Heart left ventricle (tissue), 16 donors: ENCODE results near the gene ALOX15. TPM values are rescaled to one million over a fixed set of nuclear protein-coding genes. Genes with fewer than 3 reads are reported as not detected.

ENCODE experiments used
- ATAC-seq, 4 donors: fragments of 200-7000 bp; cut with Tn5 transposase; one replicate each; pipeline ENCODE4 v1.9.1; 2020 to 2022; ENCODE audit warnings: moderate library complexity in 4 of 4, mild to moderate bottlenecking in 3 of 4, moderate number of reproducible peaks in 1 of 4
- DNase-seq, 5 donors: peaks; one replicate each; pipeline ENCODE4 v3.0.0-alpha.2; 2020
- H3K27ac ChIP-seq, 12 donors: fragments of 200-600 bp; sonication (generic) in 4 of 12; one replicate each; pipeline versions ENCODE4 v1.5.0 to v1.8.0; 2016 to 2022; ENCODE audit warnings: mild to moderate bottlenecking in 2 of 12
- H3K27me3 ChIP-seq, 9 donors: fragments of 200-600 bp; sonication (generic) in 2 of 9; one replicate each; pipeline versions ENCODE4 v1.5.1 to v1.8.0; 2016 to 2022; ENCODE audit warnings: mild to moderate bottlenecking in 3 of 9
- H3K36me3 ChIP-seq, 9 donors: fragments of 200-600 bp; sonication (generic) in 2 of 9; one replicate each; pipeline versions ENCODE4 v1.5.0 to v1.8.0; 2018 to 2022; ENCODE audit warnings: mild to moderate bottlenecking in 2 of 9
- H3K4me1 ChIP-seq, 12 donors: fragments of 200-600 bp; sonication (generic) in 4 of 12; one replicate each; pipeline versions ENCODE4 v1.5.0 to v1.8.0; 2016 to 2022; ENCODE audit warnings: mild to moderate bottlenecking in 3 of 12
- H3K4me3 ChIP-seq, 12 donors: fragments of 200-600 bp; sonication (generic) in 4 of 12; one replicate each; pipeline versions ENCODE4 v1.5.0 to v1.8.0; 2017 to 2022; ENCODE audit warnings: mild to moderate bottlenecking in 9 of 12, moderate library complexity in 4 of 12
- H3K9me3 ChIP-seq, 12 donors: fragments of 200-600 bp; sonication (generic) in 4 of 12; one replicate each; pipeline versions ENCODE4 v1.5.0 to v1.8.0; 2016 to 2022; ENCODE audit warnings: mild to moderate bottlenecking in 1 of 12
- POLR2A ChIP-seq, 2 donors: fragments of 450-650 bp; IDR thresholded peaks; one replicate each; pipeline ENCODE4 v1.6.1; 2017; ENCODE audit warnings: antibody characterized with exemption in 2 of 2, mild to moderate bottlenecking in 2 of 2, moderate library complexity in 2 of 2
- WGBS, 4 donors: extraction: QIAGEN DNeasy Blood & Tissue Kit in 2 of 4; methylation state at CpG; one replicate each; pipeline versions ENCODE4 v1.1.5 to v1.1.7; 2013 to 2018; 5-methylcytosine and 5-hydroxymethylcytosine counted together
- intact Hi-C, 10 donors: fragments of 100-400 bp; cut with DNase I; formaldehyde crosslinking; loops; one replicate each; pipeline versions ENCODE4 v1.11.1 to v1.14.2; 2022
- polyA plus RNA-seq, 2 donors: library from polyadenylated mRNA; stranded (reverse); fragments of 200-250 nt; gene quantifications; one replicate each; pipeline ENCODE4 v1.2.3, GENCODE V29; 2013
- total RNA-seq, 9 donors: library from RNA; depleted of rRNA in 2 of 9; stranded (reverse); fragments of >200 nt in 2 of 9; fragmentation: NEBNext Ultra II Directional in 3 of 9; extraction: Animal tissue kit (Norgen Biotek cat#: 25700) in 3 of 9; gene quantifications; one replicate each; pipeline versions ENCODE4 v1.1.0 to v1.2.4, GENCODE V29; 2016 to 2023
- TF ChIP-seq, protein P1 (sequence below), 12 donors: fragments of 200-600 bp; sonication (generic) in 4 of 12; IDR thresholded peaks; one replicate each; pipeline versions ENCODE4 v1.5.0 to v1.8.0; 2018 to 2022; ENCODE audit warnings: antibody characterized with exemption in 12 of 12, mild to moderate bottlenecking in 5 of 12
- donor health status: ischemic (EF 13 %, LVEDD 7.1; RV severe dilation, severe dysfunction).
- donor health status: healthy with polysubstance abuse.
- donor health status: DM: no; HTN: yes; CAD: no.
- donor health status: DM: no; HTN: no; CAD: no.
- donor health status: ischemic (EF 25% LVEDD 6.9; RV normal size, moderate dysfunction).
- donor health status: ischemic (EF 25% LVEDD 5.7; RV mildly dilated, moderate dysfunction).
- donor health status: healthy.
- donor health status: DM: yes; HTN: yes; CAD: no.
- donor health status: ischemic (EF 35%, LVEDD 5.7; RV mildly dilated, moderate dysfunction).
- donor health status: nonischemic (EF 11% LVEDD 7.7; RV severe dilation, severe dysfunction).
- donor health status: DM: yes; HTN: yes; CAD: no.
- donor health status: PGD.
- donor health status: ischemic (EF 29% LVEDD 5.4; RV normal size, mild dysfunction).
- donor health status: nonischemic (EF 23%, LVEDD 6.1; RV moderate dilation, normal function).

The ALOX15 gene
- total and polyA plus RNA-seq, 11 donors = 0.23 to 62.4 (median 0.38) TPM; not detected in 5

GRCh38 chr17:4635823-4636375 lies 5.6 kb downstream of the ALOX15 start:
- Histone ChIP-seq H3K4me3 (no peak overlapping the region), H3K27me3 (peaks cover 5 to 52% (median 24%) of the 10 kb centered on the region in 9 donors), H3K9me3 (no peaks in the 10 kb centered on the region), H3K4me1 (peaks cover 0 to 11% (median 0%) of the 10 kb centered on the region in 12 donors), H3K36me3 (no peaks in the 10 kb centered on the region), H3K27ac (no peak overlapping the region)
- 4 to 24% (median 11%) methylated on average over 10 of the region's 10 CpGs for WGBS, 4 donors
- DNase-seq (peak in 2 of 5 donors; percentile 24 to 45), ATAC-seq (peak in 3 of 4 donors; percentile 38 to 56 (median 55))
- TF ChIP-seq, protein P1, sequence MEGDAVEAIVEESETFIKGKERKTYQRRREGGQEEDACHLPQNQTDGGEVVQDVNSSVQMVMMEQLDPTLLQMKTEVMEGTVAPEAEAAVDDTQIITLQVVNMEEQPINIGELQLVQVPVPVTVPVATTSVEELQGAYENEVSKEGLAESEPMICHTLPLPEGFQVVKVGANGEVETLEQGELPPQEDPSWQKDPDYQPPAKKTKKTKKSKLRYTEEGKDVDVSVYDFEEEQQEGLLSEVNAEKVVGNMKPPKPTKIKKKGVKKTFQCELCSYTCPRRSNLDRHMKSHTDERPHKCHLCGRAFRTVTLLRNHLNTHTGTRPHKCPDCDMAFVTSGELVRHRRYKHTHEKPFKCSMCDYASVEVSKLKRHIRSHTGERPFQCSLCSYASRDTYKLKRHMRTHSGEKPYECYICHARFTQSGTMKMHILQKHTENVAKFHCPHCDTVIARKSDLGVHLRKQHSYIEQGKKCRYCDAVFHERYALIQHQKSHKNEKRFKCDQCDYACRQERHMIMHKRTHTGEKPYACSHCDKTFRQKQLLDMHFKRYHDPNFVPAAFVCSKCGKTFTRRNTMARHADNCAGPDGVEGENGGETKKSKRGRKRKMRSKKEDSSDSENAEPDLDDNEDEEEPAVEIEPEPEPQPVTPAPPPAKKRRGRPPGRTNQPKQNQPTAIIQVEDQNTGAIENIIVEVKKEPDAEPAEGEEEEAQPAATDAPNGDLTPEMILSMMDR (IDR thresholded peaks at IDR 0.05) = no peak
- no peak for TF ChIP-seq POLR2A (IDR thresholded peaks at IDR 0.05)
- intact Hi-C loops = no loop called here

DNA sequence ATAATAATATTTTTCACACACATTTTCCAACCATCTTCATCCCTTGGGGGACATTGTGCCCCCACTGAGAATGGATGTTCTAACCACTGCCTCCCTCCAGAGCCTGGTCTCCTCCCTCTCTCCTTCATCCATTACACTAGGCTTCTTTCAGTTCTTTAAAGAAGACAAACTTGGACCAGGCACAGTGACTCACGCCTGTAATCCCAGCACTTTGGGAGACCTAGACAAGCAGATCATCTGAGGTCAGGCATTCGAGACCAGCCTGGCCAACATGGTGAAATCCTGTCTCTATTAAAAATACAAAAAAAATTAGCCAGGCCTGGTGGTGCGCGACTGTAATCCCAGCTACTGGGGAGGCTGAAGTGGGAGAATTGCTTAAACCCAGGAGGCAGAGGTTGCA lies 6.5 kb downstream of the ALOX15 start:
- H3K4me1 ChIP-seq = peaks cover 0 to 11% (median 0%) of the 10 kb centered on the region in 12 donors
- H3K36me3 ChIP-seq = no peaks in the 10 kb centered on the region
- TF ChIP-seq, protein P1 (IDR thresholded peaks at IDR 0.05) = no peak
- no peak for TF ChIP-seq POLR2A (IDR thresholded peaks at IDR 0.05)
- peaks cover 5 to 50% (median 24%) of the 10 kb centered on the region in 9 donors for H3K27me3 ChIP-seq
- H3K4me3 ChIP-seq = no peak overlapping the region
- ATAC-seq = no peak
- H3K27ac ChIP-seq = no peak overlapping the region
- WGBS, 4 donors = 69 to 80% (median 75%) methylated on average over 4 of the region's 4 CpGs
- H3K9me3 ChIP-seq = no peaks in the 10 kb centered on the region
- DNase-seq = no peak
- intact Hi-C loops = no loop called here

- H3K4me3 ChIP-seq = no peak overlapping the region
- WGBS, 4 donors = 92 to 98% (median 95%) methylated on average over 2 of the region's 2 CpGs
- DNase-seq (no peak), ATAC-seq (no peak)
- H3K4me1 ChIP-seq = peaks cover 0 to 11% (median 0%) of the 10 kb centered on the region in 12 donors
- peaks cover 1 to 42% (median 21%) of the 10 kb centered on the region in 9 donors for H3K27me3 ChIP-seq
- H3K36me3 ChIP-seq = no peaks in the 10 kb centered on the region
- intact Hi-C loops = no loop called here
- TF ChIP-seq, protein P1 (IDR thresholded peaks at IDR 0.05) = no peak
- TF ChIP-seq POLR2A (IDR thresholded peaks at IDR 0.05) = no peak
- no peak overlapping the region for H3K27ac ChIP-seq
- H3K9me3 ChIP-seq = no peaks in the 10 kb centered on the region
Measured at GRCh38 chr17:4633643-4634042, 7.8 kb downstream of the ALOX15 start.

DNA sequence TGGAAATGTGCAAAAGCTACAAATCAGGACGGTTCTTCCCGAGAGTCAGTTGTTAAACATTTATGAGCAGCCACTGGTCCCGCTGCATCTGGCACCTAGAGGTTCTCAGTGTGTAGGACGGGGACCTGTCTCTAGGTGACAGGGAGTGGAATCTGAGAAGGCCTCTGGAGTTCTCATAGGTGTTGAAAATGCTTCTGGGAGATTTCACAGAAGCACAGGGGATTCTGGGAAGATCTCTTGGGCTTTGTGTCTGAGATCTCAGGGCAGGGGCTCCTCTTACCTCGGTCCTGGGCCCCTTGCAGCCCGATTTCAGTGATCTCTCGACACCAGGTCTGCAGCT lies 8.9 kb downstream of the ALOX15 start:
- intact Hi-C loops = no loop called here
- no peaks in the 10 kb centered on the region for H3K9me3 ChIP-seq

More for the DNA sequence above, 8.9 kb downstream of the ALOX15 start:
- ATAC-seq (no peak), DNase-seq (no peak)
- TF ChIP-seq, protein P1 (IDR thresholded peaks at IDR 0.05) = no peak
- TF ChIP-seq POLR2A (IDR thresholded peaks at IDR 0.05) = no peak
- WGBS, 4 donors = 57 to 68% (median 59%) methylated on average over 7 of the region's 7 CpGs
- Histone ChIP-seq H3K27me3 (peaks cover 0 to 40% (median 21%) of the 10 kb centered on the region in 9 donors), H3K4me1 (peaks cover 0 to 11% (median 0%) of the 10 kb centered on the region in 12 donors), H3K36me3 (no peaks in the 10 kb centered on the region), H3K27ac (no peak overlapping the region), H3K4me3 (no peak overlapping the region)
